GM21786 (cell line): ENCODE data around the gene FAM20C.

Experiments
- ATAC-seq: cut with Tn5 transposase; IDR thresholded peaks from one replicate; pipeline ENCODE4 v1.9.1; 2021; ENCODE audit not compliant: unreplicated experiment

FAM20C gene

GRCh38 chr7:158771-159170, 33.6 kb upstream of the FAM20C start:
- no peak for ATAC-seq

GRCh38 chr7:159370-160270, 32.8 kb upstream of the FAM20C start:
- no peak for ATAC-seq

- ATAC-seq = no peak
Observed at GRCh38 chr7:160958-161725, 31.2 kb upstream of the FAM20C start.

- no peak for ATAC-seq
Observed at GRCh38 chr7:162632-163297, 29.6 kb upstream of the FAM20C start.

GRCh38 chr7:163298-163695, 29.1 kb upstream of the FAM20C start:
- ATAC-seq = no peak

- ATAC-seq = no peak
Observed at GRCh38 chr7:163971-164881, 28.1 kb upstream of the FAM20C start.

- no peak for ATAC-seq
Observed at GRCh38 chr7:164882-165660, 27.3 kb upstream of the FAM20C start.

GRCh38 chr7:165661-166337, 26.6 kb upstream of the FAM20C start:
- ATAC-seq = no peak

GRCh38 chr7:166338-167060, 25.9 kb upstream of the FAM20C start:
- no peak for ATAC-seq

GRCh38 chr7:167090-167855, 25.1 kb upstream of the FAM20C start:
- no peak for ATAC-seq

- ATAC-seq = no peak
Observed at GRCh38 chr7:167976-168791, 24.2 kb upstream of the FAM20C start.

GRCh38 chr7:169276-170172, 22.8 kb upstream of the FAM20C start:
- ATAC-seq = no peak

GRCh38 chr7:170551-171363, 21.6 kb upstream of the FAM20C start:
- ATAC-seq = no peak

GRCh38 chr7:171364-171904, 20.9 kb upstream of the FAM20C start:
- no peak for ATAC-seq
